Measurements from ENCODE around the gene AREL1.

The AREL1 gene

DNA sequence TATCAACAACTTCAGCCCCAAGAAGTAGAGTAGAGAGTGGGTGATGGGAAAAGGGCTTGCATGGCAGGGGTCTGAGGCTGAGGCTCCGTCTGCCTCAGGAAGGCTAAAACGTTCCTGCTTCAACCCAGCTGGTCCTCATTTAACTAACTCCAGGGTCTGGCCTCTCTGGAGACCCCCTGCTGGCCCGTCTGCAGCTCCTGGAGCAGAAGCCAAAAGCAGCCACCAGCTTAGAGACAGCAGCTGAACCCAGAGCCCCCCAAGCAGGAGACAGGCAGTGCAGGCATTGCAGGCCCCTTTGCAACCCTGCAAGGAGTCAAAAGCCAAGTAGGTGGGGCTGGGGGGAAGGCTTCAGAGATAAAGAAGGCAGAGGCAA is 75.7 kb downstream of the AREL1 start:
- DNase-seq (ENCODE audit: low read depth in 2 of 2, low spot score in 1 of 2): no peak

DNA sequence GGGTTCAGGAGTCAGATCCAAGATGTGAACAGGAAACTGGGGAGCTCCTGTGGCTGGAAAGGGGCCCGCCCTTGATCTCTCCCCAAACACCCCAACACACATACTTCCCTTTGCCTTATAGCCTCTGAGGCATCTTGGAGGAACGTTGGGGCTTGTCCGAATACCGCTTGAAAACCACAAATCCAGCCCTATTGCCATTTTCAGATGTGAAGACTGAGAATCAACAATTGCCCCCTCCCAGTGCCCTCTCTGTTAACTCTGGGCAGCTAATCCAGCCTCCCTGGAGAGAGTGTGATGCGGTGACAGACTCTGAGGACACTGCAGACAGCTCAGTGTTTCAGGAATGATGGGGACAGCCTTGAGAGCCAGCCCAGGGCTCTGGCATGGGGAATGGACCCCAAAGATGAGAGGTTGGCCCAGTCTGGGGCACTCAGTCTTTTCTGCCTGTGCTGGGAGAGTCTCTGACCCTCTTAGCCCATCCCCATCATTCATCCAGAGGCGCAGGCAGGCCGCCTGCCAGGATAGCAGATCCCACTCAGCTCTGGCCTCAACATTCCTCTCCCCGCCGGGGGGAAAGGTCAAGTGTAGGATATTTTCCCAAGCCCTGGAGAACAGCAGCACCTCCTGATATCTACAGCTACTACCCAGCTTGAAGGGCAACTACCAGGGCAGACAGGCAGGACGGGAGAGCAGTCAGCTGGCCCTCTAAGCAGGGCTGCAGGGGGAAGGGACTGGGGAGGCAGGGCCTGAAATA is 76.3 kb downstream of the AREL1 start:
- no peak for DNase-seq (ENCODE audit: low read depth in 2 of 2, low spot score in 1 of 2)

DNA sequence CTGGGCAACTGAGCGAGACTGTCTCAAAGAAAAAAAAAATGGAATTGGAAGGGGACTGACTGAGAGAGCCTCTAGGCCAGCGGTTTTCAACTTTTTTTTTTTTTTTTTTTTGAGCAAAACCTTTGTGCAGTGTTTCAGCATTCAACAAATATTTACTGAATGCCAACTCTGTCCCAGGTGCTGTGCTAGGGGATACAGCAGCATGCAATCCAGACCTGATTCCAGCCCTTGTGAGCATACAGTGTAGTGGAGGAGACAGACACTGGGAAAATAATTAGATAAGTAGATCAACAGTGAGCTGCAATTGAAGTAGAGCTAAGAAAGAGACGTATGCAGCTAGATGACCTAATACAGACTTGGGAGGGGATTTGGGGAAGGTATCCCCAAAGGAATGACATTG is 77.0 kb downstream of the AREL1 start:
- no peak for DNase-seq (ENCODE audit: low read depth in 2 of 2, low spot score in 1 of 2)

DNA sequence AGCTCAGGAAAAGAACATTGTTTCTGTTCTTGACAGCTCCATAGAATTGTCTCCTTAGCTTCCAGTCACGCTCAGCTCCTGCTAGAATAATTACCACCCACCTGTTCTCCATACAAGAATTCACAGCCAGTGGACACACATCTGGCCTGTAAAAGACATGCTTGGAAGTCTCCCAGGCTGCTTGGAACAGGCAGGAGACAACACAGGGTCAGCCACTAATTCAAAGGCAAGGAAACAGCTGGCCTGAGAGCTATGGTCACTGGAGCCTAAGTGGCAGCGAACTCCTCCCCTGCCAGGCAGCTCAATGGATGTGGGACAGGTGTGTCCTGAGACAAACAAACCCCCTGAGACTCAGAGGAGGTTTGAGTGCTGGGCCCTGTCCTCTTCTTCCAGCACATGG is 77.9 kb downstream of the AREL1 start:
- no peak for DNase-seq (ENCODE audit: low read depth in 2 of 2, low spot score in 1 of 2)

DNA sequence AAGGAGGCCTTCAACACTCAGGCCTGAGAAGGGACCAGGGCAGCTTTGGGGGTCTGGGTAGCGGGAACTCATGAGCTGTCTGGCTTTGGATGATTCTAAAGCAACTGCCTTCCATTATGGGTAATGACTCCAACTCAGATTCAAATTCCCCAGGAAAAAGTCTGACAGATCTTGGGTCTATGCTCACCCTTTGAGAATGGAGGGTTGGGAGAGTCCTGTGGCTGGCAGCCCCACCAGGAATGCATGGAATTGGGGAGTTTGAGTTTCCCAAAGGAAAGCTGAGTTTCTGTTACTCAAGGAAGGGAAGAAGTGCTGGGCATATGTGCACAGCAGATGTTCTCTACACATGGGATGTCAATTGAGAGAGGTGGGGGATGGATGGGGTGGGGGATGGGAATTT is 78.4 kb downstream of the AREL1 start:
- DNase-seq (ENCODE audit: low read depth in 2 of 2, low spot score in 1 of 2): no peak

DNA sequence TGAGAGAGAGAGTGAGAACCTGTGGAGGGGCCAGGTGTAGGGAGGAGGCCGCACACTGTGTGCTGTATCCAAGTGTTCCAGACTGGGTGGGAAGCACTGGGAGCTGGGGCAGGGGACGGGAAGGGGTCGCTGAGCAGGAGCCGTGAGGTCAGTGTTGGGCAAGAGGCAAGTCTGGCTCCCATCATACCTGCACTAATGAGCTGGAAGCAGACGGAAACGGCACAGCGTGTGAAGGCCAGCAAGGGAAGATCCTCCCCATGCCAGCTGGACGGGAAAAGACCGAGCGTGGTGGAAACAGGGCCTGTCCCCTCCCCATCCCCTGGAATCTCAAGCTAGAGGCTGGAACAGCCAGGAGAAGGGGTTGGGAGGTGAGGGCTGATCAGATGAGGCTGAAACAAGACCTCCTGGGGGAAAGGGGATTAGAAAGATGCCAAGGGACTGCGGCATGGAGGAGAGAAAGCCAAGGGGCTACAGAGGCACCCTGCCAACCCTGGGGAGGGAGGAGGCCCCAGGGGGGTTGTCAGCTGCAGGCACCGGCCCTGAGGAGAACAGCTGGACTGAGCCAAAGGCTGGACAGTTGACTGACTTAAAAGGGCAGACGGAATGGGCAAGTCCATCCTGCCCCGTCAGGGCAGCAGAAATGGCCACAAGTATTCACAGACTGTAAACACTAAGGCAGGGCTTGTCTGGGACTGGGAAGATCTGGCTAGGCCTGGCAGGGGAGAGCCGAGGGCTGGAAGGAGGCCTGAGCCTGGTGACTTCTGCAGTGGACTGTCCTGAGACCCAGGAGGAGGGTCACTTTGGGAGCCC is 81.8 kb downstream of the AREL1 start:
- DNase-seq (ENCODE audit: low read depth in 2 of 2, low spot score in 1 of 2): no peak

DNA sequence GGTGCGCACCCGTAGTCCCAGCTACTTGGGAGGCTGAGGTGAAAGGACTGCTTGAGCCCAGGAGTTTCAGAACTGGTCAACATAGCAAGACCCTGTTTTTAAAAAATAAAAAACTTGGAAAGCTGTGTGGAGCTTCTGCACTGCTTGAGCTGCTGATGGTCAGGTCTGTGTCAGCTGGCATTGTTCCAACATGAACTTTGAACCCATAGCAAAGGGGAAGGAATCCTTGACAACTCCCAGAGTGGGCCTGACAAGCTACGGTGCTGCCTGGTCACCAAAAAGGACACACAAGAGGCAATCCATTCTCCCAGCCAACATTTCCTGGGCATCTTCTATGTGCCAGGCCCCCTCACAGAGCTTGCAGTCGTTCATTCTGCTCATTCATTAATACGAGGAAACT is 84.5 kb downstream of the AREL1 start:
- no peak for DNase-seq (ENCODE audit: low read depth in 2 of 2, low spot score in 1 of 2)

DNA sequence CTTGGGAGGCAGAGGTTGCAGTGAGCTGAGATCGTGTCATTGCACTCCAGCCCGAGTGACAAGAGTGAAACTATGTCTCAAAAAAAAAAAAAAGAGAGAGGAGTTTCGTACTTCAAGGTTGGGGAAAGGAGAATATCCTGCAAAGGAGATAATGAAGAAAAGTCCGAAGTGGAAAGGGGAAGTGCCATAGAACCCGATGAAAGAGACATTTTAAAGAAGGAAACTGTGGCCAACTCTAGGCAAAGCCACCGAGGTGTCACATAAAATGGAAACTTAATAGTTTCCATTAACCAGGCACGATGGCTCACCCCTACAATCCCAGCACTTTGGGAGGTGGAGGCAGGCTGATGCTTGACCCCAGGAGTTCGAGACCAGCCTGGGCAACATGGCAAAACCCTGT is 85.8 kb downstream of the AREL1 start:
- no peak for DNase-seq (ENCODE audit: low read depth in 2 of 2, low spot score in 1 of 2)

DNA sequence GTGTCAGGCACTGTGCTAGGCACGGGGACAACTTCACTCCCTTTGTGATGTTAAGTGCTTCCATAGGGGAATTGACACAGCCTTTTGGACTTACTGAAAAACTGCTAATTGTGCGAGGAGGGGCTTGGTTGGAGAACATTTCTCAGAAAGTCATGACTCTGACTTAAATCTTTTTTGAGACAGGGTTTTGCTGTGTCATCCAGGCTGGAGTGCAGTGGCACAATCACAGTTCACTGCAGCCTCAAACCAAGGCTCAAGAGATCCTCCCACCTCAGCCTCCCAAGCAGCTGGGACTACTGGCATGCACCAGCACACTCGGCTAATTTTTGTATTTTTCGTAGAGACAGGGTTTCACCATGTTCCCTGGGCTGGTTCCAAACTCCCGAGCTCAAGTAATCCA is 90.6 kb downstream of the AREL1 start:
- DNase-seq (ENCODE audit: low read depth in 2 of 2, low spot score in 1 of 2): no peak

DNA sequence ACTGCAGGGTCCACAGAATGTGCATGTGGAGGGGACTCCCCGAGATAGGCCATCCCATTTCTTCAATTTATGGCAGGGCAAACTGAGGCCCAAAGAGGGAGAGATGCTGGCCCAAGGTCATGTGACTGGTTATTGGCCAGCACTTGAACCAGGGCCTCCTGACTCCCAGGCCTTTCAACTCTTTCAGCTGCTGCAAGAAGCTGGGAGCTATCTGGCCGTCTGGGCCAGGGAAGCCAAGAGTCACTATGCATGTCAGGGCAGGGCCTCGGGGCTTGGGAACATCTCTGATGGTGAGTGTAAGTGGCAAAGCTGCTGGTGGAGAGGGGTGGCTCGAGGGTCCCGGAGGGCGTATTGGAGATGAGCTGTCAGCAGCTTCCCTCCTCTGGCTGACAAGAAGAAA is 91.3 kb downstream of the AREL1 start:
- DNase-seq (ENCODE audit: low read depth in 2 of 2, low spot score in 1 of 2): no peak

DNA sequence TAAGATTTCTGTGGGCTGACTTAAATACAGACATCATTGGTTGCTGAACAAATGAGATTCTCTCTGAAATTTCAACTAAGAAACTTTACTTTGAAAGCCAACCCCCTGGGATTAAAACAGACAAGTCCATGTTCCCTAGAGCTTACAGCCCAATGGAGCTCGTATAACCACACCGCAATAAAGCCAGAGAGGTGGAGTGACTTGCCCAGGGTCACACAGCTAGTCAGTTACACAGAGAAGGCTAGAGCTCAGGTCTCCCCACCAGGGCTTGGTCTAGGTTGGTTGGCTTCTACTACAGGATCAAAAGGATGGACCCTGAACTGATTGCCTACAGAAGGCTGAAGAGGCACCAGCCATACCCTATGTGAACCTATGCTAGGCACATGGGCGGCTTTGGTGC is 92.0 kb downstream of the AREL1 start:
- DNase-seq (ENCODE audit: low read depth in 2 of 2, low spot score in 1 of 2): no peak

DNA sequence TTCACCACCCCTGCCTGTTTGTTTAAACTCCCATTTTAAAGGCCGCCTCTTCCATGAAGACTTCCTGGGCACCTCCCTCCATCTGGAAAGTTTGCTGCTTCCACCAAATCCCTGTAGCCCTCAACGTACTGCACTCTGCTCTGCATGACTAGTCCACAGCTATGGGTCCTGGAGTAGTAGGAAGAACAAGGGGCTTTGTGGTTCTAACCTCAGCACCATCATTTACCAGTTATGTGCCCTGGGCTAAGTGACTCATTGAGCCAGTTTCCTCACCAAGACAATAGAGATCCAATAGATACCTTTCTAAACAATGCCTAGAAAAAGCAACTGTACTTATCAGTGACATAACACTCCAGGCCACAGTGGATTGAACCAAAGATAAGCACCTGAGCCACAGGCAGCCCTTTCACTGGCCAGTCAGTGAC is 92.4 kb downstream of the AREL1 start:
- peak in 1 of 2 donors; percentile 30 for DNase-seq (ENCODE audit: low read depth in 2 of 2, low spot score in 1 of 2)

DNA sequence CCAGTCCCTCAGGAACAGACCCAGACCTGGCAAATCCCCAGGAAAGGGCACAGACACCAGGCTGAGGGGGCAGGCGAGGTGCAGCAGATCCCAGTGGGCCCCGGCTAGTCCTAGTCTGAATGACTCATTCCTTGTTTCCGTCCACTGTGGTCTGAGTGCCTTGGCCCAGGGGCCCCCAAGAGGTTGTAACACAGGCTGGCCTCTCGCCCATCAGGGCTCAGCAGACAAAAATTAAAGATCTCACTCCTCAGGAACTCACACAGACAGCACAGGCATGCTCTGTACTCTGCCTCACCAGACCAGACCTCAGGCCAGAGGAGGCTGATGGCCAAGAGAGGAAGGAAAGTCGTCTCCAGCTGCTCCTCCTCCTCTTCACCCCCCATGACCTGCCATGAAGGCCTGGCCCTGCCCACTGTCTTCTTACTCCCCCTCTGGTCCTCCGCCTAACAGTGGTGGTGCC is 93.2 kb downstream of the AREL1 start:
- no peak for DNase-seq (ENCODE audit: low read depth in 2 of 2, low spot score in 1 of 2)

DNA sequence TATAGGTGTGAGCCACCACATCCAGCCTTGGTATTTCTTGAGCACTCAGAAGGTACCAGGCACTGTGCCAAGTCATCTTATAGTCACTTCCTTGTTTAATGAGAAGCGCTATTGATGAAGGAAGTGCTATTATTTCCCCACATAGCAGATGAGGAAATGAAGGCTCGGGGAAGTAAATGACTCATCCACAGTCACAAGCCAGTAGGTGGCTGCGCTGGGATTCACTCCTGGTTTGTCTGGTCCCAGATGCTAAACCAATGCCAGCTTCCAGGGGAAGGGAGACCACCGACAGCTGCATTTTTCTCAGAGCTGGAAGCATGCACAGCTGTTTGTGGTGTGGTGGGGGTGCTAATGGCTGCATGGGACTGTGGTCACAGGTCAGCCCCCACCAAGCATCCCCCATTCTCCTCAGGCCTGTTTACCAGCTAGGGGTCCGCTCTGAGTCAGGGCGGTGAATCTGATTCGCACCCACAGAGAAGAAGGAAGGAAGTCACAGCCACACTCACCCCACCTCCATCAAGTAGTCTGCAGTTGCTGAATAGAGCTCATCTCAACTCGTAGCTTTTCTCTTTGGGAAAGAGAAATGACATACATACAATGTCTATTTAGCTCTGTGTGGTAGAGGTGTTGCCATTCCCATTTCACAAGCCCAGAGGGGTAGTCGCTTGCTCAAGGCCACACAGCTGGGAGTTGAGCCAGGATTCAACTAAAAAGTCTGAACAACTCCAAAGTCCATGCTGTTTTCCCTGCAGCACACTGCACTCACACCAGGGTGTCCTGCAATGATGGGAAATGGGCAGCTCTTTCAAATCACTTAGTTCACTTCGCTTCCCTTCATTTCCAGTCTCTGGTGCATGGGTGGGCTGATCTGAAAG is 94.6 kb downstream of the AREL1 start:
- peak; percentile 31 to 61 for DNase-seq (ENCODE audit: low read depth in 2 of 2, low spot score in 1 of 2)

DNA sequence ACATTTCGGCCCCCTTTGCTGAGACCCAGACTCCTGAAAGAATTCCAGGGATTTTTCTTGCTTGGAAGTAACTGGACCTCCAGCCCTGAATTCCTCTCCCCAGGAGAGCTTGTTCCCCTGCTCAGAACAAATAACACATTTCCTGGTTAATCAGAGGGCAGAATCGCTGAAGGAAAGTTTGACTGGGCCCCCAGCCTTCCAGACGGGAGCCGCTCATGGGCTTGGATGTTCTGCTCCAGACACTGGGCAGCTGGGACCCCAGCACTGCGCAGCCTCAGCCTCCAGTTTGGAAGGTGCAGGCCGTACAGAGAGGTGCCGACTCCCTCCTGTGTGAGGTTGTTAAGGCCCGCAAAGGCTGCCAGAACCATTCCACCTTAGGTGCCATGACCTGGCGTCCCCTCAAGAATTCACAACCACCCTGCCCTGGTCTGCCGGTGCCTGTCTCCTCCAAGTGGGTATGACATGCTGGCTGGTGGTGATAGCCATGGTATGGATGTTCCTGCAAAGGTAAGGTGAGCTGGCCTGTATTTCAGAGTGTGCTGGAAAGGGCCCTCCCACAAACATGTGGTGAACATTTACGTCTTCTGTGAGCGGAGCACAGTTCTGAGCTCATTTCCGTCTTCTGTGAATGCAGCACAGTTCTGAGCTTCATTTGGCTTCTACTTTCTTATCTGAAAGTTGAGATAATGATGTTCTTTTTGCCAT is 95.7 kb downstream of the AREL1 start:
- DNase-seq (ENCODE audit: low read depth in 2 of 2, low spot score in 1 of 2): no peak

DNA sequence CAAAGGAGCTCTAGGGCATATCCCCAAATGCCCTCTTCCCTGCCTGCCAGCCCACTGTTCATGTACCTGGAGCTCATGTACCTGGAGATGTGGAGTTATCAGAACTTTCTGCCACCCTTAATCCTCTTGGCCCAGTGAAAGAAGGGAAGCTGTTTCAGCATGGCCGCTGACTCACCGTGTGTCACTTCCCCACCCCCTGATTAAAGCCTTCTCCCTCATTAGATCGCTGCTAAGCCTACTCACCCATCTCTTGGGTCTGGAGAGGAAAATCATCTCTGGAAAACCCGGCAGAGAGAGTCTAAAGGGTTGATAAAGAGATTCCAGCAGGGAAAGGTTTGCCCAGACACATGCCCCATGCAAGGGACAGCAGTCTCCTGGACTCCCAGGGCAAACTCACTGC is 96.4 kb downstream of the AREL1 start:
- no peak for DNase-seq (ENCODE audit: low read depth in 2 of 2, low spot score in 1 of 2)

DNA sequence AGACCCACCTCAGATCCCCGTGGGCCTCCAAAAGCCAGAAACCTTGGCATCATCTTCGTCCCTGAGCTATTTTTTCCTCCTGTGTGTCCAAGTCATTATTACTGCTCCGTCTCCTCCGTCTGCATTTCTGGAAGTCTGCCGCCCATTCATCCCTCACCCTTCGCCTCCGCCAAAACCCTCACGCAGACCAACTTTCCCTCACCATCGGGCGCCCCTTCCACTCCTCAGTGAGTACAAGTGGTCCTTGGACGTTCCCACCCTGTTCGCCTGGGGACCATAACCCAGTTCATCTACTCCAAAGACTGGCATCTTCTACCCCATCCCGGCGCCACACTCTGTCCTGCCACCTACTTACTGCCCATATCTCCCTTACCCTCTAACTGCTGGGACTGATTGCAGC is 97.1 kb downstream of the AREL1 start:
- no peak for DNase-seq (ENCODE audit: low read depth in 2 of 2, low spot score in 1 of 2)

DNA sequence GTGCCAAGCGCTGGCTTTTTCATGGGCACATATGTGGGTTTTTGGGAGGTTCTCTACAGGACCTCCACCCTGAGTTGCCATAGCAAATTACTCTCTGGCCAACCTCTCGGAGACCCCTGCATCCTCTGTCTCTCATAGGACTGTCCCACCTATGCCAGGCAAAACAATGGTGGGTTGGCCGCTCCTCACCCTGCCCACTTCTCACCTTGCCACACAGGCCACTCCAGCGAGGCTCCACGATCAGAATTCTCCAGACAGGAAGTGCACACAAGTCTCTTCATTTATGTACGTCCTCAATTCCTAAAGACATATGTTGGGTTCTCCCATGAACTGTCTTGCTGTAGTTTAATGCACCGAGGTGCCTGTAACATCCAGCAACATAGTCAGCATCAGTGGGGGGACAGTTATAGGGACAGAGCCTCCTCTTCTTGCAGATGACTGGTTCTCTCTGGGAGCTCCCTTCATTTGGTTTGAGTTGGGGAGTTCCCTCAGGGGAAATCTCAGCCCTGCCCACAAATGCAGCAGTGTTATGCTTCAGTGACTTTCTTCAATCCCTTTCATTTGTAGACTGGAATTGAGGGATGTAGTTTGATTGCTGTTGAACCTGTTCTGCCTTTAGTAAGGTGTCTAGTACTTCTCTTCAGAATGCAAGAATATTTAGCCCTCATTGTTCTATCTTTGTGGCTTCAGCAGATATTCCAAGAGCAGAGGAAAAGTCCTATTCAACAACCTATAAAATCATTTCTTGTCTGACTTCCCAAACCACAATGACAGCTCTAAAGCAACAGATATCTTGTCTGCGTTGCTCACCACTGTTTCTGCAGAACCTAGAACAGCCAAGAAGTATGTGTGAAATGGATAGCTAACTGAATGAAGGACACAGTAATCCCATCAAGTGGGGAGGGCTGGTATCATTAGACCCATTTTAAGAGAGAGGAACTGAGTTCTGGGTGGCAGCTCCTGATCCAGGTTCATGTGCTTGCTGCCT is 98.1 kb downstream of the AREL1 start:
- DNase-seq (ENCODE audit: low read depth in 2 of 2, low spot score in 1 of 2): no peak

DNA sequence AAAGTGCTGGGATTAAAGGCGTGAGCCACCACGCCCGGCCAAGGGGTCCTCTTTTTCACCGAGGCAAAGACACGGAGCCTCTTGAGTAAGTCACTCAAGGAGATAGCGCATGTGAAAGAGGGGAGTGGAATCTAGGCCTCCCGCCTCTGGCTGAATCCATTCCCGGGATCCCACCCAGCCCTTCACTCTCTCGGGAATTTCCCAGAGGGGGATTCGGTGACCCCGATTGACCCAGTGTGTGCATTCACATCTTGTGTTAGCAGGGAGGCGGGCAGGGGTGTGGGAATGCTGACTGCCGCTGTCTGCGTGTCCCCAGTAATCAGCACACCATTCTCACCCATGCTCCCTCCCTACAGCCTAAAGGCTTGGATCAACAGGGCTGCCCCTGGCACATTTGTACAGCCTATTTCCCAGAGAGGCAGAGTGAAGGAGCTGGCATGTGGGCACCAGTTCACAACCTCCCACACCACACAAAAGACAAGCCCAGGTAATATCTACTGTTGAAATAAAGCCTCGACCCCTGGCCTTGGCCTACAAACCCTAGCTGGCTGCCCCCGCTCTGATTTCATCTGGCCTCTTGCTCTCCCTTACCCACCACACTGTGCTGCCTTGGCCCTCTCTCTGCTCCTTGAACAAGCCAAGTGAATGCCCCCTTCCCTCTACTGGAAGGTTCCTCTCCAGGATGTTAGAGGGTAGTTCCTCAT is 99.5 kb downstream of the AREL1 start:
- no peak for DNase-seq (ENCODE audit: low read depth in 2 of 2, low spot score in 1 of 2)
